Measurements from ENCODE around the gene RNF141.

The RNF141 gene

DNA sequence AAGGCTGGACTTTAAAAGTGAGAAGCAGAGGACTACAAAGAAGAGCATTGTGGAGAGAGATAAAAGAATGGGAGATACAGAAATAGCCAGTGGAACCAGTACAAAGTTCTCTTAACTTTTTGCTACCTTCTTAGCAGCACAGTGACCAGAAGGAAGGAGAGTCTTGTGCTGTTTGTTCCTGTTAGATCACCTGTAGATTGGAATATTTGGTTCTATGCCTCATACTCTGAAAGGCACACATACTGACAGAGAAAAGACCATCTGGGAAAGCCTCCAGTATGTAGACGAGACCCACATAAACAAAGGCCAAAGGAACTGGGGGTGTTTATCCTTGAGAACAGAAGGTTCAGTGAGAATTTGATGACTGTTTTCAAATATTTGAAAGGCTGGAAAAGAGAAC lies 18.7 kb downstream of the RNF141 start:
- Mint-ChIP-seq H3K27me3 (no peaks in the 10 kb centered on the region), H3K4me3 (no peak overlapping the region), H3K4me1 (ENCODE audit: low read depth) (peaks cover 14% of the 10 kb centered on the region), H3K9me3 (no peaks in the 10 kb centered on the region), H3K27ac (no peak overlapping the region), H3K36me3 (ENCODE audit: low read depth) (peaks cover 67% of the 10 kb centered on the region)
- DNase-seq: no peak

DNA sequence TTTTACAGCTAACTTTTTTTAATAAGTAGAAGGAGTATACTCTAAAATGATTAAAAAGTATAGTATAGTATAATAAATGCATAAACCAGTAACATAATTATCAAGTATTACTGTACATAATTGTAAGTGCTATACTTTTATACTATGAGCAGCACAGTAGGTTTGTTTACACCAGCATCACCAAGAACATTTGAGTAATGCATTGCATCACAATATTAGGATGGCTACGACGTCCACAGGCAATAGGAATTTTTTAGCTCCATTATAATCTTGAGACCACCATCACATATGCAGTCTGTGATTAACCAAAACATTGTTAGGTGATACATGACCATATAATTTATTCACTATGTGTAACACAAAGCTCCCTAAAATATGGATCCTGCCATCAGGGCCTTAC lies 20.4 kb downstream of the RNF141 start:
- DNase-seq: no peak
- Mint-ChIP-seq H3K27ac (no peak overlapping the region), H3K36me3 (ENCODE audit: low read depth) (peaks cover 65% of the 10 kb centered on the region), H3K27me3 (no peaks in the 10 kb centered on the region), H3K4me3 (no peak overlapping the region), H3K9me3 (no peaks in the 10 kb centered on the region), H3K4me1 (ENCODE audit: low read depth) (no peaks in the 10 kb centered on the region)

DNA sequence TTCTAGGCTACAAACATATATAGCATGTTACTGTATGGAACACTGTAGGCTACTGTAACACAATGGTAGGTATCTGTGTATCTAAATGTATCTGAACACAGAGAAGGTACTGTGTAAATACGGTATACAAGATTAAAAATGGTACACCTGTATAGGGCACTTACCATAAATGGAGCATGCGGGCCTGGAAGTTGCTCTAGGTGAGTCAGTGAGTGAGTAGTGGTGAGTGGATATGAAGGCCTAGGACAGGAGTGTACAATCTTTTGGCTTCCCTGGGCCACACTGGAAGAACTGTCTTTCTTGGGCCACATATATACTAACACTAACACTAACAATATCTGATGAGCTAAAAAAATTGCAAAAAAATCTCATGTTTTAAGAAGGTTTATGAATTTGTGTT lies 21.4 kb downstream of the RNF141 start:
- no peaks in the 10 kb centered on the region for H3K27me3 Mint-ChIP-seq
- peaks cover 64% of the 10 kb centered on the region for H3K36me3 Mint-ChIP-seq (ENCODE audit: low read depth)
- no peaks in the 10 kb centered on the region for H3K4me1 Mint-ChIP-seq (ENCODE audit: low read depth)
- no peaks in the 10 kb centered on the region for H3K9me3 Mint-ChIP-seq
- no peak for DNase-seq
- peak overlapping the region; percentile 37 for H3K27ac Mint-ChIP-seq
- H3K4me3 Mint-ChIP-seq: no peak overlapping the region

DNA sequence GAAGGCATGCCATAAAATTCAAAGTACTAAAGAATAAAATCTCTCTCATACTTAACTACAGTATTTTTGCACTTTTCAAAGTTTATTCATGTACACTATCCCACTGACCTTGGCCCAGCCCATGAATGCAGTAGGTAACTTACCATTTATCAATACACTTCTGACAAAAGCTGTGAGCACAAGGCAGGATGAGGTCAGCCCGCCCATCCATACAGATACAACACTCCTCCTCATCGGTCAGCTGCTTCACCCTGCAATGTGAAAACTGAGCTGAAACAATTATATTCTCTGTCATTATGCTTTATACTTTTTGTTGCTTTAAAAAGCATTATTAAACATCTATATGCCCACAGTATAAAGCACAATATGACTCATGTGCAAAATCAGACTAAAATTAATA lies 22.1 kb downstream of the RNF141 start:
- DNase-seq: no peak
- Mint-ChIP-seq H3K27ac (no peak overlapping the region), H3K36me3 (ENCODE audit: low read depth) (peaks cover 66% of the 10 kb centered on the region), H3K4me1 (ENCODE audit: low read depth) (no peaks in the 10 kb centered on the region), H3K9me3 (no peaks in the 10 kb centered on the region), H3K4me3 (no peak overlapping the region), H3K27me3 (no peaks in the 10 kb centered on the region)

DNA sequence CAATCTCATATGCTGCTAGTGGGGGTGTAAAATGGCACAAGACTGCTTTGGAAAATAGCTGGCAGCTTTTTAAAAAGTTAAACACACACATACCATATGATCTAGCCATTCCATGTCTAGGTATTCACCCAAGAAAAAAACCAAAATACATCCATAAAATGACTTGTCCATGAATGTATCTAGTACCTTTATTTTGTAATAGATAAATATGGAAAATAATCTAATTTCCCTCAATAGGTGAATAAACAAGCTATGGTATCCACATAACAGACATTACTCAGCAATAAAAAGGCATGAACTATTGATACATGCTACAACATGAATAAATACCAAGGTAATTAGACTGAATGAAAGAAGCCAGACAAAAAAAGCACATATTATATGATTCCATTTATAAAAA lies 22.9 kb downstream of the RNF141 start:
- Mint-ChIP-seq H3K27me3 (no peaks in the 10 kb centered on the region), H3K4me3 (no peak overlapping the region), H3K27ac (no peak overlapping the region), H3K36me3 (ENCODE audit: low read depth) (peaks cover 61% of the 10 kb centered on the region), H3K9me3 (no peaks in the 10 kb centered on the region), H3K4me1 (ENCODE audit: low read depth) (peaks cover under 1% of the 10 kb centered on the region)
- no peak for DNase-seq

DNA sequence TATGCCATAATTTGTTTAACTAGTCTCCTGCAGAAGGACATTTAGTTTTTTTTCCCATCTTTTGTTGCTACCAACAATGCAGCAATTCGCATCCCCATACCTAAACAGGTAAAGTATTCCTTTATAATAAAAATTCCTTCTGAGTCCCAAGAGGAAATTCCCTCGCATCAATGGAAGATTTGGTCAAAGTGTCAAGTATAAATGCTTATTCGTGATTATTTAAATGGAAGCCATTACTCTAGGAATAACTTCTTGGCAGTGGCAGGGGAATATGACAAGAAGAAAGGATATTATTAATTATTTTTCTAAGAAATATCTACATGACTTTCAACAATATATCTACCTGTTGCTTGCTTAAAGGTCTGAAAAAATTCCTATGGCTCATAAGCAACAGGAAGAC lies 25.6 kb downstream of the RNF141 start:
- H3K36me3 Mint-ChIP-seq (ENCODE audit: low read depth): peaks cover 57% of the 10 kb centered on the region
- H3K4me3 Mint-ChIP-seq: no peak overlapping the region
- peak overlapping the region; percentile 11 for H3K27ac Mint-ChIP-seq

DNA sequence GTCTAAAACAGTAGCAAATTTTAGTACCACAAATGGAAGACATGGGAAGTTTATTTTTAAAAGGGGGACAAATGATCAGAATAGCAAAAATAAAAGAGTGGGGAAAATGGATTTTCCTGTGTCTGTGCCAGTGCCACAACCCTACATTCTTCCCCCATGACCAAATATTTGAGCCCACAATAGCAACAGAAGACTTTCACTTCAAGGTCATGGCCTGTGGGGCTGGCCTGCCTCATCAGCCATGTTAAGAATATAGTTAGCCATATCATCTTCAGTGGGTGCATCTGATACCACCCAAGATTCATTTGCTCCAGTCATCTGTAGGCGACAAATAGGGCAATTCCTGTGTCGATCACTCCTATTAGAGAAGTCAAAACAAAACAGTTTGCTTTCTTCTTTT lies 26.3 kb downstream of the RNF141 start:
- Mint-ChIP-seq H3K4me3 (no peak overlapping the region), H3K9me3 (no peaks in the 10 kb centered on the region), H3K36me3 (ENCODE audit: low read depth) (peaks cover 55% of the 10 kb centered on the region), H3K27me3 (no peaks in the 10 kb centered on the region), H3K27ac (no peak overlapping the region), H3K4me1 (ENCODE audit: low read depth) (peaks cover 4% of the 10 kb centered on the region)
- DNase-seq: no peak

More for the DNA sequence above, 25.6 kb downstream of the RNF141 start:
- Mint-ChIP-seq H3K4me1 (ENCODE audit: low read depth) (peaks cover 4% of the 10 kb centered on the region), H3K27me3 (no peaks in the 10 kb centered on the region), H3K9me3 (no peaks in the 10 kb centered on the region)
- no peak for DNase-seq

DNA sequence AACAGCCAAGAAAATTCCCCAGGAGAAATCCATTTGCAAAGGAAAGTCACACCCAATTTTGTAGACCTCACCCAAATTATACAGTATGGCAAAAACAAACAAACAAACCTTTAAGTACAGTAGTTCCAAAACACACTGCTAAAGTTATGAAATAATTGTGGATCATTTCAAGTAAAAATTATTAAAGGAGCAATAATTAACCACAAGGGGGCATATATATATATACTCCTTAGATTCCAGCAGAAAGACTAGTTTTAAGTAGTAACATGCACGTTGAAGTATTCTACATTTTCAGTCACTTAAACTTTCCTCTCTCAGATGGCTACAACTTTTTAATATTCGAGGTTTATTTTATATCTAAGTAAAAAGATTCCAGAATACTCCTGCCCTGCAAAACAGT lies 26.8 kb downstream of the RNF141 start:
- Mint-ChIP-seq H3K36me3 (ENCODE audit: low read depth) (peaks cover 50% of the 10 kb centered on the region), H3K27ac (no peak overlapping the region)
- DNase-seq: no peak

DNA sequence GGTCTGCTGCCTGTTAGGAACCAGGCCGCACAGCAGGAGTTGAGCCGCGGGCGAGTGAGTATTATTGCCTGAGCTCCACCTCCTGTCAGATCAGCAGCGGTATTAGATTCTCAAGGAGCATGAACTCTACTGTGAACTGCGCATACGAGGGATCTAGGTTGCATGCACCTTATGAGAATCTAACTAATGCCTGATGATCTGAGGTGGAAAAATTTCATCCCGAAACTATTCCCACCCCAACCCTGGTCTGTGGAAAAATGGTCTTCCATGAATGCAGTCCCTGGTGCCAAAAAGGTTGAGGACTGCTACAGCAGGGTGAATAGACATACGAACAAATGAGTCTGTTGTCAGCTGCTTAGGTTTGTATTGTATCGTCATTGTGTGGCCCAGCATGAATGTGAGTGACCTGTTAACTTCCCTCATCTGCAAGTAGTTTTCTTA lies 29.8 kb downstream of the RNF141 start:
- no peaks in the 10 kb centered on the region for H3K27me3 Mint-ChIP-seq
- peaks cover 39% of the 10 kb centered on the region for H3K36me3 Mint-ChIP-seq (ENCODE audit: low read depth)
- no peak overlapping the region for H3K4me3 Mint-ChIP-seq
- peaks cover 4% of the 10 kb centered on the region for H3K4me1 Mint-ChIP-seq (ENCODE audit: low read depth)
- H3K27ac Mint-ChIP-seq: no peak overlapping the region
- no peak for DNase-seq
- H3K9me3 Mint-ChIP-seq: no peaks in the 10 kb centered on the region

More for the DNA sequence above, 26.8 kb downstream of the RNF141 start:
- no peaks in the 10 kb centered on the region for H3K9me3 Mint-ChIP-seq
- no peak overlapping the region for H3K4me3 Mint-ChIP-seq
- peaks cover 4% of the 10 kb centered on the region for H3K4me1 Mint-ChIP-seq (ENCODE audit: low read depth)
- H3K27me3 Mint-ChIP-seq: no peaks in the 10 kb centered on the region

DNA sequence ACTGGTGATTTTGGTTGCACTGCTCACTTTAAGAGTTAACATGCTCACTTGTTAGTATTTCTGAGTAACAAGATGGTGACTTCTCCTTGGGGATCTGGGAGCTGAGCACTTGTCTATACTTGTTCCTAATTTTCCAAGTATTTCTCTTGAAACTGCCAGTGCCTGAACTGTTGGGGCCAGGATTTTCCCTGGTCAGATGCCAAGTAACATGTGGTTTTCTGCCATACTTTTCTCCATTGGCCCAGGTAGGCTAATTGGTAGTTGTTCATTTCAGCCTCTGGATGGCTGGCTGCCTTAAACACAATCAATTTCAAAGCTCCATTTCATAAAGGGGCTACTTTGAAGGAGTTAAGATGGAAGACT lies 35.0 kb downstream of the RNF141 start:
- Mint-ChIP-seq H3K27ac (no peak overlapping the region), H3K4me1 (ENCODE audit: low read depth) (no peaks in the 10 kb centered on the region), H3K4me3 (no peak overlapping the region), H3K36me3 (ENCODE audit: low read depth) (peaks cover 50% of the 10 kb centered on the region), H3K9me3 (no peaks in the 10 kb centered on the region), H3K27me3 (no peaks in the 10 kb centered on the region)
- DNase-seq: no peak

DNA sequence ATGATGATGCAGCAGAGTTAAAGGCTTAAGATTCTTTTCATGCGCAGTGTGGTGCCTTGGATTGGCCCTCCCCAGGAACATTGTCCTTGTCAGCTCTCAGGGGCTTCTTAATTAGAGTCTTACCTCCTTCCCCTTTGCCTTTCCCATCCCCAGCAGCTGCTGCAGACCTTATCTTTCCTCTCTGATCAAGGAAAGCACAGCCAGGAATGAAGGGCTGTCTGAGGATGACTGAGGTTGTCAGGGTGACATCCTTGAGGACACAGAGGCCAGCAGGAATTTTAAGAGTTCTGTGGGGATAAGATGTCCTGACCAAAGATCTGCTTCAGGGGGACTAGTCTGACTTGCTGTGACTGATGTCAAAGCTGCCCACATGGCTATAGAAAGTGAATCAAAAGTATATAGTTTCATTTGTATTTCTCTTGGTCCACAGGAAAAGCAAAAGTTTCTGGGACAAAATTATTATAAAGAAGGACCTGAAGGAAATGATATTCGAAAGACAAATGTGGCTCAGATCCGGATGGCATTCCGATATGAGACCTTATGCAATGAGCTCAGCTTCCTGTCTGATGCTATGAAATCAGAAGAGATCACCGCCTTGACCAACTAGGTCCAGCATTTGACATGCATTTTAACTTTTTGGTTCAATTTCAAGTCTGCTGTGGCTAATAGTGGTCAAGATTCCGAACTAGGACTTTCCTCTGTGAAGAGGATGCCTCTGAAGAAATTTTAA lies 35.5 kb downstream of the RNF141 start:
- H3K4me3 Mint-ChIP-seq: no peak overlapping the region
- peaks cover 56% of the 10 kb centered on the region for H3K36me3 Mint-ChIP-seq (ENCODE audit: low read depth)
- no peaks in the 10 kb centered on the region for H3K27me3 Mint-ChIP-seq
- no peak overlapping the region for H3K27ac Mint-ChIP-seq
- no peaks in the 10 kb centered on the region for H3K4me1 Mint-ChIP-seq (ENCODE audit: low read depth)
- H3K9me3 Mint-ChIP-seq: no peaks in the 10 kb centered on the region
- no peak for DNase-seq

DNA sequence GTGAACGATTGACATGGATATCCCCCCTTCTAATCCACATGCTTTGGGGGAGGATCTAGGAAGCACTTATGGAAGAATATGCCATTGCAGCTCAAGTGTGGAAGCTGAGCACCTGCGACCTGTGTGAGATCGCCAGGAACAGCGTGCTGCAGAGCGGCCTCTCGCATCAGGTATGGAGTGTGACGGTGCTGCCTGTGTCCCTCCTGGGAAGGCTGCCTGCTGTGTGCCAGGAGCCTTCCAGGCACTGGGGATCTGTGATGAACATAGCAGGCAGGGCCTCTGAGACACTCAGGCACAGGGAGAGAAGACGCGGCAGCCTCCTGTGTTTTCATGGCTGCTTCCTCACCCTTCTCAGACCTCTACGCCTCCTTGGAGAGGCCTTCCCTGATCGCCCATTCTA lies 36.5 kb downstream of the RNF141 start:
- Mint-ChIP-seq H3K9me3 (no peaks in the 10 kb centered on the region), H3K27ac (no peak overlapping the region), H3K27me3 (no peaks in the 10 kb centered on the region), H3K4me3 (no peak overlapping the region), H3K4me1 (ENCODE audit: low read depth) (no peaks in the 10 kb centered on the region), H3K36me3 (ENCODE audit: low read depth) (peaks cover 65% of the 10 kb centered on the region)
- DNase-seq: peak; percentile 18

DNA sequence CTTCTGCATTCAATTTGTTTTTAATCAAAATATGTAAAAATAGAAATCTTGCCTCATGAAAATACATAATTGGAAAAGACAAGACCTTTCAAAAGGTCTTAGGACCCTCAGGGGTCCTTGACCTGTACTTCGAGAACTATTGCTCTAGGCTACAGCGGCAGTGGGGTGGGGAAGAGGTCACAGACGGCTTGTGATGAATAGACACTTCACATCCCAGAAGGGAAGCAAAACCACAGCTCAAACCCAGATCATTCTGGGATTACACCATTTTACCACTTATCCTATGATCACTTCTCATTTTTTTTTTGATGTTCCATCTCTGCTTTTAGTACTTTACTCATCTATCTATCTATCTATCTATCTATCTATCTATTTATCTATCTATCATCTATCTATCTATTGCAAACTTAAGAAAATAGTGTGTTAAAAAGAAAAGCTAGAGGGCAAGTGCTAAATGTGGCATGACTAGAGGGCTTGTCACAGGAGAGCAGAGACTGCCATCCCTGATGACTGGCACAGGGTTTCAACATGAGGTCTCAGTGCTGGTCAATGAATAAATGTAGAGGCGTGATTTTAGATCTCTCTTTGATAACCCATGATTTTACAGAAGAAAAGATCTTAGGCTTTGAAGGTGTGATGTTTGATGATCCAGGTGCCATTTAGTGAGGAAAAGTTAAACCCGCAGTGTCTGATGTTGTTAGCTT lies 37.1 kb downstream of the RNF141 start:
- Mint-ChIP-seq H3K9me3 (no peaks in the 10 kb centered on the region), H3K27ac (peak overlapping the region; percentile 42), H3K4me3 (no peak overlapping the region), H3K36me3 (ENCODE audit: low read depth) (peaks cover 69% of the 10 kb centered on the region), H3K27me3 (no peaks in the 10 kb centered on the region), H3K4me1 (ENCODE audit: low read depth) (no peaks in the 10 kb centered on the region)
- DNase-seq: no peak

DNA sequence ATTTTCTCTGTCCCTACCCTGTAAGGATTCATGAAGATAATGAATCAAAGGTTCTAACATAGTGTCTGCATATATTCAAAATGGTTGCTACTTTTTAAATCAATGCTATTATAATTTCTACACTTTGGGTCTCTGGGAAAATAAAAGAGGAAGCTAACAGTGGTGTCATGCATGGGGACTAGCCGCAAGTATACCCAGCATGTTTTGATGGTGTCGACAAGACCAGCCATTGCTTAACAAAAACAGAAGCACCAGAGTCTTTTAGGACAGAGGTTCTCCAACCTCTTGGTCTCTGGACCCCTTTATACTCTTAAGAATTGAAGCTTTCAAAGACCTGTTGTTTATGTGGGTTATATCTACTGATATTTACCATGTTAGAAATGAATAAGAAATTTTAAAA lies 37.8 kb downstream of the RNF141 start:
- Mint-ChIP-seq H3K4me3 (no peak overlapping the region), H3K36me3 (ENCODE audit: low read depth) (peaks cover 70% of the 10 kb centered on the region), H3K9me3 (no peaks in the 10 kb centered on the region), H3K4me1 (ENCODE audit: low read depth) (no peaks in the 10 kb centered on the region), H3K27me3 (no peaks in the 10 kb centered on the region), H3K27ac (no peak overlapping the region)
- DNase-seq: no peak

DNA sequence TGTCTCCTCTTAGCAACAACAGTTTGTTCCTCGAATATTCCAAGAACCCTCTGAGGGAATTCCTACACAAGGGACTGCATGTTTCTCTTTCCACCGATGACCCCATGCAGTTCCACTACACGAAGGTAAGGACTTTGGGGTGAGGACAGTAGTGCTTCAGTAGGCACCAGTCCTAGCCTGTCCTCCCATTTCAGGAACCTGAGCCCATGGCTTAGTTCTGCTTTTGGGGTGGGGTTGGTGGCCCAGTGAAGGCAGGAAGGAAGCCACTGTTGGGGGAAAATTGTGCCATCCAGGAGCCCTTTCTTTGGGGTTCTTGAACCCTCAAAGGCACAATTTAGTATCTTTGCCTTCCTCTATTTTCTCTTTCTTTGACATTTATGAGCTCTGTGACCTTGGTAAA lies 38.2 kb downstream of the RNF141 start:
- no peaks in the 10 kb centered on the region for H3K27me3 Mint-ChIP-seq
- H3K4me1 Mint-ChIP-seq (ENCODE audit: low read depth): no peaks in the 10 kb centered on the region
- H3K9me3 Mint-ChIP-seq: no peaks in the 10 kb centered on the region
- no peak overlapping the region for H3K4me3 Mint-ChIP-seq
- no peak overlapping the region for H3K27ac Mint-ChIP-seq
- DNase-seq: no peak
- peaks cover 74% of the 10 kb centered on the region for H3K36me3 Mint-ChIP-seq (ENCODE audit: low read depth)

All from activated T-cell treated with anti-CD3 and anti-CD28 coated beads, Interleukin-2, amount 50 U/mL, for 24 hours (primary cell).